DND-41 (cell line): ENCODE data around the gene CDR2.
"Not testable (repeated sequence)": the region's sequence is repeated elsewhere in the genome, so short reads cannot be mapped to it uniquely, and the experiment has no call there.

ENCODE experiments used
- ATAC-seq: fragments of 200-7000 bp; cut with Tn5 transposase; 3 replicates; pipeline ENCODE4 v1.9.1; 2021; ENCODE audit warnings: low read depth; ENCODE audit not compliant: insufficient read depth
- DNase-seq: peaks from one replicate; pipeline ENCODE4 v3.0.0-alpha.2; 2020
- H2AFZ ChIP-seq: 2 replicates; pipeline ENCODE4 v1.6.0; 2012; ENCODE audit warnings: low read depth, low read length
- H3K27ac ChIP-seq: 2 replicates; pipeline ENCODE4 v1.5.1; 2012; ENCODE audit warnings: low read length, inconsistent platforms
- H3K27me3 ChIP-seq: fragments of 200-600 bp; sonication (generic); 2 replicates; pipeline ENCODE4 v1.6.0; 2012; ENCODE audit warnings: low read length, mild to moderate bottlenecking, inconsistent platforms; ENCODE audit not compliant: insufficient read depth, poor library complexity
- H3K36me3 ChIP-seq: 2 replicates; pipeline ENCODE4 v1.5.1; 2012; ENCODE audit warnings: low read length, inconsistent platforms; ENCODE audit not compliant: insufficient read depth
- H3K4me1 ChIP-seq: 2 replicates; pipeline ENCODE4 v1.5.1; 2012; ENCODE audit warnings: mild to moderate bottlenecking, low read length; ENCODE audit not compliant: insufficient read depth
- H3K4me2 ChIP-seq: 2 replicates; pipeline ENCODE4 v1.6.0; 2012; ENCODE audit warnings: mild to moderate bottlenecking, moderate library complexity, low read length, inconsistent platforms; ENCODE audit not compliant: insufficient read depth
- H3K4me3 ChIP-seq, 2 experiments: fragments of 200-600 bp in 1 of 2; shearing (Covaris generic) in 1 of 2; 2 replicates each; pipeline ENCODE4 v1.5.1; 2012 to 2016; ENCODE audit warnings: inconsistent platforms in 2 of 2, low read length in 2 of 2, mild to moderate bottlenecking in 2 of 2, low read depth in 1 of 2, moderate library complexity in 1 of 2
- H3K79me2 ChIP-seq: 2 replicates; pipeline ENCODE4 v1.6.0; 2012; ENCODE audit warnings: low read length, inconsistent platforms; ENCODE audit not compliant: insufficient read depth
- H3K9ac ChIP-seq: 2 replicates; pipeline ENCODE4 v1.6.0; 2012; ENCODE audit warnings: low read depth, mild to moderate bottlenecking, inconsistent platforms, low read length, moderate library complexity
- H3K9me3 ChIP-seq: 2 replicates; pipeline ENCODE4 v1.5.1; 2012; ENCODE audit warnings: low read length, moderate library complexity, mild to moderate bottlenecking, inconsistent platforms; ENCODE audit not compliant: insufficient read depth, severe bottlenecking
- H4K20me1 ChIP-seq: 2 replicates; pipeline ENCODE4 v1.6.0; 2012; ENCODE audit warnings: low read length; ENCODE audit not compliant: insufficient read depth
- CTCF ChIP-seq: IDR thresholded peaks from 2 replicates; pipeline ENCODE4 v1.5.1; 2012; ENCODE audit warnings: borderline replicate concordance, low read length, moderate library complexity, mild to moderate bottlenecking; ENCODE audit not compliant: poor library complexity, severe bottlenecking; ENCODE audit errors: extremely low read depth
- EZH2 ChIP-seq: IDR thresholded peaks from 3 replicates; pipeline ENCODE4 v1.6.1; 2012; ENCODE audit warnings: borderline replicate concordance, low read depth, mild to moderate bottlenecking, moderate library complexity, low read length, inconsistent platforms; ENCODE audit not compliant: severe bottlenecking

The CDR2 gene

GRCh38 chr16:22352140-22352539, 22.3 kb downstream of the CDR2 start:
- Histone ChIP-seq H3K79me2 (peaks cover 3% of the 10 kb centered on the region; the same call in 1 of the 2 replicates), H3K4me1 (no peaks in the 10 kb centered on the region), H3K4me3 (no peak overlapping the region), H3K27ac (no peak overlapping the region), H3K9ac (no peak overlapping the region), H2AFZ (no peak overlapping the region), H3K36me3 (peaks cover 44% of the 10 kb centered on the region), H3K27me3 (no peaks in the 10 kb centered on the region), H4K20me1 (0 out of 2 replicates have a peak, but pooled peaks cover 2% of the 10 kb centered on the region), H3K9me3 (no peaks in the 10 kb centered on the region), H3K4me2 (no peak overlapping the region)
- ATAC-seq (no peak), DNase-seq (no peak)
- TF ChIP-seq EZH2 (no peak), CTCF (no peak)

GRCh38 chr16:22351017-22351416, 23.4 kb downstream of the CDR2 start:
- ATAC-seq, H3K4me2 ChIP-seq, H3K9me3 ChIP-seq, H3K4me3 ChIP-seq, H3K27ac ChIP-seq, H3K4me1 ChIP-seq, H4K20me1 ChIP-seq, H2AFZ ChIP-seq, H3K9ac ChIP-seq, H3K79me2 ChIP-seq, H3K27me3 ChIP-seq, DNase-seq: not testable (repeated sequence)
- peaks cover 55% of the 10 kb centered on the region for H3K36me3 ChIP-seq

- Histone ChIP-seq H3K79me2 (peaks cover 3% of the 10 kb centered on the region; the same call in 1 of the 2 replicates), H3K4me1 (no peaks in the 10 kb centered on the region), H4K20me1 (0 out of 2 replicates have a peak, but pooled peaks cover 5% of the 10 kb centered on the region), H3K27me3 (no peaks in the 10 kb centered on the region), H3K36me3 (peaks cover 63% of the 10 kb centered on the region), H3K9me3 (no peaks in the 10 kb centered on the region), H3K4me3 (no peak overlapping the region), H3K4me2 (no peak overlapping the region), H3K9ac (no peak overlapping the region), H3K27ac (no peak overlapping the region), H2AFZ (no peak overlapping the region)
- DNase-seq (no peak), ATAC-seq (no peak)
- no peak for TF ChIP-seq CTCF
- TF ChIP-seq EZH2, result no peak
These were observed 26.1 kb downstream of the CDR2 start for GRCh38 chr16:22348291-22348690.

GRCh38 chr16:22347100-22347820, 27.2 kb downstream of the CDR2 start:
- Histone ChIP-seq H3K36me3 (peaks cover 63% of the 10 kb centered on the region), H3K27ac (no peak overlapping the region), H3K4me2 (no peak overlapping the region), H3K27me3 (no peaks in the 10 kb centered on the region), H3K9ac (no peak overlapping the region), H3K4me3 (no peak overlapping the region), H3K9me3 (no peaks in the 10 kb centered on the region), H2AFZ (no peak overlapping the region), H3K79me2 (no peaks in the 10 kb centered on the region), H3K4me1 (no peaks in the 10 kb centered on the region), H4K20me1 (0 out of 2 replicates have a peak, but pooled peaks cover 5% of the 10 kb centered on the region)
- ATAC-seq (no peak), DNase-seq (no peak)
- TF ChIP-seq EZH2 (no peak), CTCF (no peak)
